ENCODE results near the gene MYO10.

GRCh38 chr5:16929831-16930230, 6.3 kb downstream of the MYO10 start:
- TF ChIP-seq, protein P1, sequence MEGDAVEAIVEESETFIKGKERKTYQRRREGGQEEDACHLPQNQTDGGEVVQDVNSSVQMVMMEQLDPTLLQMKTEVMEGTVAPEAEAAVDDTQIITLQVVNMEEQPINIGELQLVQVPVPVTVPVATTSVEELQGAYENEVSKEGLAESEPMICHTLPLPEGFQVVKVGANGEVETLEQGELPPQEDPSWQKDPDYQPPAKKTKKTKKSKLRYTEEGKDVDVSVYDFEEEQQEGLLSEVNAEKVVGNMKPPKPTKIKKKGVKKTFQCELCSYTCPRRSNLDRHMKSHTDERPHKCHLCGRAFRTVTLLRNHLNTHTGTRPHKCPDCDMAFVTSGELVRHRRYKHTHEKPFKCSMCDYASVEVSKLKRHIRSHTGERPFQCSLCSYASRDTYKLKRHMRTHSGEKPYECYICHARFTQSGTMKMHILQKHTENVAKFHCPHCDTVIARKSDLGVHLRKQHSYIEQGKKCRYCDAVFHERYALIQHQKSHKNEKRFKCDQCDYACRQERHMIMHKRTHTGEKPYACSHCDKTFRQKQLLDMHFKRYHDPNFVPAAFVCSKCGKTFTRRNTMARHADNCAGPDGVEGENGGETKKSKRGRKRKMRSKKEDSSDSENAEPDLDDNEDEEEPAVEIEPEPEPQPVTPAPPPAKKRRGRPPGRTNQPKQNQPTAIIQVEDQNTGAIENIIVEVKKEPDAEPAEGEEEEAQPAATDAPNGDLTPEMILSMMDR (IDR thresholded peaks at IDR 0.05), result no peak
- TF ChIP-seq POLR2A (IDR thresholded peaks at IDR 0.05), result no peak

All from tibial nerve (tissue), 3 donors.